NCI-H524 treated with DMSO at 0.1 percent for 48 hours (cell line): Measurements from ENCODE around the gene PPP1R2B.
A peak's percentile ranks its signal among the peaks of the same experiment; 100 is the strongest.

Source experiments
- DNase-seq: peaks from one replicate; lab custom pipeline; 2025; lab: John Stamatoyannopoulos, UW

The PPP1R2B gene

DNA sequence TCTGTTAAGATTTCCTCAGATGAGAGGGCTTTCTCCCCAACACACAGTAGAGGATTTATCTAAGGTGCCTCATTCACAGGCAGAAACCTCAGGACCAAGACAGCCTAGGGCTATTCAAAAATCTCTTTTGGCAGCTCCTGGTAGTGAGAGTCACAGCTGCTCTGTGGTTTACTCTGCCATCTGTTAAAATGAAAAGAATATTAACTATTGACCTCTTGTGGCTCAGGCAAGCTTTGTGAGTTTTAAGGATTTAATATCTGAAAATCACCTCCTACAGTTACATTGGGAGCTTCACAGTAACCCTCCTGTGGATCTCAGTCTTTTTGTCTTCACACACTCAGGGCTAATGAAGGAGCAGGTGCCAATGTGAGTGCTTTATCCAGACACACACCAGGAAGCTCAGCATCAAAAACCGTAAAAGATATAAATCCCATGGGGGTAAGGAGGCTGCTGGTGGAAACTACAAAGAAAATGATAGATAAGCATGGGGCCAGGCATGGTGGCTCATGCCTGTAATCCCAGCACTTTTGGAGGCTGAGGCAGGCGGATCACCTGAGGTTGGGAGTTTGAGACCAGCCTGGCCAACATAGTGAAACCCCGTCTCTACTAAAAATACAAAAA, 29.7 kb downstream of the PPP1R2B start:
- DNase-seq, result peak; percentile 93

GRCh38 chr5:156883316-156883875, 33.3 kb downstream of the PPP1R2B start:
- no peak for DNase-seq

GRCh38 chr5:156888520-156888919, 38.4 kb downstream of the PPP1R2B start:
- no peak for DNase-seq

- DNase-seq, result no peak
Observed at GRCh38 chr5:156892223-156892622, 42.1 kb downstream of the PPP1R2B start.

DNA sequence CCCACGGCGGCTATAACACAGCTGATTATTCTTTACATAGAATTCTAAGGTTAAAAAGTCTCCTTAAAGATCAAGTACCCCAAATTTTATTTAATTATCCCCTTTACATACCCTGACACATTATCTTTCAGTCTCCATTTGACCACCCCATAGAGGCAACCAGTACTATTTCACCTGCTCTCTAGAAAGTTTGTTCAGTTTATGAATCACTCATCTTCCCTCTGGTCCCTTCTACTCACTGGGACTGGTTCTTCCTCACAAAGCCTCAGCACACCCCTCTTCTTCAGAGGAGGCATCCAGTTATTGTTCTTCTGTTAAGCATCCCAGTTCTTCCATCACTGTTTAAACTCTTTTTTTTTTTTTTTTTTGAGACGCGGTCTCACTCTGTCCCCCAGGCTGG, 42.8 kb downstream of the PPP1R2B start:
- no peak for DNase-seq

DNA sequence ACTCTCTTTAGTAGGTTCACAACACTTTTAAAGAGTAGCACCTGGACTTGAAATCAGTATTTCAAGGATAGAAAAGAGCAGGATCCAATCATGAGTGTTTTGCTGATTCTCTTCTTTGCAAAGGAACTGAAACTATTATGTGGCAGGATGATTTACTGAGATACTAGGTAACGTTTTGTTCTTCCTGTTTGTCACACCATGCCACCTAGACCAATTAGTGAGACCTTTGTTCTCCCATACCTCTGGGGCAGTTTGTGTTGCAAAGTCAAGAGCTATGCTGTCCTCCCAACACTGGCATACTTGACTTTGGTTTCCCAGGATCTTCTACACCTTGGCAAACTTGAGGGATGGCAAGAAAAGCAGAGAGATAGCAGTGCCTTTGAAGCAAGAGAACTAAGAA, 43.4 kb downstream of the PPP1R2B start:
- no peak for DNase-seq

GRCh38 chr5:156896546-156896945, 46.5 kb downstream of the PPP1R2B start:
- no peak for DNase-seq
